ENCODE measurements around the gene HIPK2.

DNA sequence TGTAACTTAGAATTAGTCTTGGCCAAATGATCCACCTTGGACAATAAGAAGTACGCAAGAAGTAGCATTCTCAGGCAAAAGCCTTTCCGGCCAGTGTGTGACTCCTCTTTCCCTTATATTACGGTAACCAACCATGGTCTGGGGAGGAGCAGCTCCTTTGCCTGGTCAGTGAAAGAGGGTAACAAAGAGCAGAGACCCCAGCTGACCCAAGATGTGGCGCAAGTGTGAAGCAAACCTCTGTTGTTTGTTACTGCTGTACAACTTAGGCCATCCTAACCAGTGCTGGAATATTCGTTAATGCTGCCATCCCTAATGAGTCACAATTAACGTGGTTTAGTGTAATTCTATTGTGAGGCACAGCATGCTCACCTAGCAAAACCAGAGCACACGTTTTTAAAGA lies 44.0 kb downstream of the HIPK2 start:
- TF ChIP-seq, protein P1, sequence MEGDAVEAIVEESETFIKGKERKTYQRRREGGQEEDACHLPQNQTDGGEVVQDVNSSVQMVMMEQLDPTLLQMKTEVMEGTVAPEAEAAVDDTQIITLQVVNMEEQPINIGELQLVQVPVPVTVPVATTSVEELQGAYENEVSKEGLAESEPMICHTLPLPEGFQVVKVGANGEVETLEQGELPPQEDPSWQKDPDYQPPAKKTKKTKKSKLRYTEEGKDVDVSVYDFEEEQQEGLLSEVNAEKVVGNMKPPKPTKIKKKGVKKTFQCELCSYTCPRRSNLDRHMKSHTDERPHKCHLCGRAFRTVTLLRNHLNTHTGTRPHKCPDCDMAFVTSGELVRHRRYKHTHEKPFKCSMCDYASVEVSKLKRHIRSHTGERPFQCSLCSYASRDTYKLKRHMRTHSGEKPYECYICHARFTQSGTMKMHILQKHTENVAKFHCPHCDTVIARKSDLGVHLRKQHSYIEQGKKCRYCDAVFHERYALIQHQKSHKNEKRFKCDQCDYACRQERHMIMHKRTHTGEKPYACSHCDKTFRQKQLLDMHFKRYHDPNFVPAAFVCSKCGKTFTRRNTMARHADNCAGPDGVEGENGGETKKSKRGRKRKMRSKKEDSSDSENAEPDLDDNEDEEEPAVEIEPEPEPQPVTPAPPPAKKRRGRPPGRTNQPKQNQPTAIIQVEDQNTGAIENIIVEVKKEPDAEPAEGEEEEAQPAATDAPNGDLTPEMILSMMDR (conservative IDR thresholded peaks at IDR 0.05) = no peak
- no peak for TF ChIP-seq EZH2 (IDR thresholded peaks at IDR 0.05; ENCODE audit: low read depth)
